Measurements from ENCODE around the gene MITF.

DNA sequence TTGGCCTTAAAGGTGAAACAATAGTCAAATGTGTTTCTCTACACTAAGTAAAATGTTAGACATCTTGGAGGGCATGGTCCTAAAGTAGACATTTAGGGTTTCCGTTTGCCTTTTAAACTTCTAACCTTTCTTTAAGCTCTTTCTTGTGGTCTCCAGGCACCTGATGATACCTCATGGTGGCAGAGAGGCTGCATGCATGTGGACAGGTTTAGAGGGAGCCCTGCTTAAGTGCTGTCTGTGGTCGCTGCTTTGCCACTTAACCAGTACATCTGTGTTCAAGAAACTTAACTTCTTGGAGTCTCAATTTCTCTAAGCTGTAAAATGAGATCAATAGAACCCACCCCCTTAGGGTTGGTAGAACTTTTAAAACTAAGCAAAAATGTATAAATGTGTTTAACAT lies 6.2 kb downstream of the MITF start:
- TF ChIP-seq, protein P1, sequence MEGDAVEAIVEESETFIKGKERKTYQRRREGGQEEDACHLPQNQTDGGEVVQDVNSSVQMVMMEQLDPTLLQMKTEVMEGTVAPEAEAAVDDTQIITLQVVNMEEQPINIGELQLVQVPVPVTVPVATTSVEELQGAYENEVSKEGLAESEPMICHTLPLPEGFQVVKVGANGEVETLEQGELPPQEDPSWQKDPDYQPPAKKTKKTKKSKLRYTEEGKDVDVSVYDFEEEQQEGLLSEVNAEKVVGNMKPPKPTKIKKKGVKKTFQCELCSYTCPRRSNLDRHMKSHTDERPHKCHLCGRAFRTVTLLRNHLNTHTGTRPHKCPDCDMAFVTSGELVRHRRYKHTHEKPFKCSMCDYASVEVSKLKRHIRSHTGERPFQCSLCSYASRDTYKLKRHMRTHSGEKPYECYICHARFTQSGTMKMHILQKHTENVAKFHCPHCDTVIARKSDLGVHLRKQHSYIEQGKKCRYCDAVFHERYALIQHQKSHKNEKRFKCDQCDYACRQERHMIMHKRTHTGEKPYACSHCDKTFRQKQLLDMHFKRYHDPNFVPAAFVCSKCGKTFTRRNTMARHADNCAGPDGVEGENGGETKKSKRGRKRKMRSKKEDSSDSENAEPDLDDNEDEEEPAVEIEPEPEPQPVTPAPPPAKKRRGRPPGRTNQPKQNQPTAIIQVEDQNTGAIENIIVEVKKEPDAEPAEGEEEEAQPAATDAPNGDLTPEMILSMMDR (IDR thresholded peaks at IDR 0.05 in 4 of 5, conservative IDR thresholded peaks at IDR 0.05 in 1 of 5), result no peak
- TF ChIP-seq POLR2A (IDR thresholded peaks at IDR 0.05), result no peak

Measured in gastrocnemius medialis (tissue), 4 donors.